GM18526 (cell line): ENCODE data around the gene TRAP1.
A peak's percentile ranks its signal among the peaks of the same experiment; 100 is the strongest.

Source experiments
- POLR2A ChIP-seq: IDR thresholded peaks from 3 replicates; pipeline ENCODE4 v1.6.1; 2011; ENCODE audit not compliant: insufficient read length; ENCODE audit errors: extremely low read depth

Gene TRAP1

GRCh38 chr16:3717235-3718018, at the start of gene TRAP1:
TSS of gene TRAP1 (minus strand) at chr16:3717524. CDS start at chr16:3717508, 16 bp downstream.
- peak; percentile 92 for TF ChIP-seq POLR2A

- TF ChIP-seq POLR2A, result no peak
Measured at GRCh38 chr16:3766177-3766576, 48.9 kb upstream of the TRAP1 start.

- TF ChIP-seq POLR2A, result no peak
Measured at GRCh38 chr16:3764409-3764808, 47.1 kb upstream of the TRAP1 start.

GRCh38 chr16:3762107-3762750, 44.9 kb upstream of the TRAP1 start:
- no peak for TF ChIP-seq POLR2A

GRCh38 chr16:3761375-3762106, 44.2 kb upstream of the TRAP1 start:
- TF ChIP-seq POLR2A, result no peak

GRCh38 chr16:3760518-3760917, 43.2 kb upstream of the TRAP1 start:
- no peak for TF ChIP-seq POLR2A

- TF ChIP-seq POLR2A, result no peak
Measured at GRCh38 chr16:3759736-3760135, 42.4 kb upstream of the TRAP1 start.

GRCh38 chr16:3756113-3756512, 38.8 kb upstream of the TRAP1 start:
- TF ChIP-seq POLR2A, result no peak

- no peak for TF ChIP-seq POLR2A
Measured at GRCh38 chr16:3755249-3755648, 37.9 kb upstream of the TRAP1 start.

GRCh38 chr16:3754772-3755171, 37.4 kb upstream of the TRAP1 start:
- no peak for TF ChIP-seq POLR2A

- no peak for TF ChIP-seq POLR2A
Measured at GRCh38 chr16:3754081-3754703, 36.9 kb upstream of the TRAP1 start.

- no peak for TF ChIP-seq POLR2A
Measured at GRCh38 chr16:3752984-3753383, 35.7 kb upstream of the TRAP1 start.

GRCh38 chr16:3751878-3752277, 34.6 kb upstream of the TRAP1 start:
- TF ChIP-seq POLR2A, result no peak

GRCh38 chr16:3748307-3748706, 31.0 kb upstream of the TRAP1 start:
- no peak for TF ChIP-seq POLR2A

- no peak for TF ChIP-seq POLR2A
Measured at GRCh38 chr16:3745751-3746355, 28.5 kb upstream of the TRAP1 start.
